ENCODE results near the gene UGGT1. TPM values are rescaled to one million over a fixed set of nuclear protein-coding genes. Genes with fewer than 3 reads are reported as not detected.

Gene UGGT1
- total and polyA plus RNA-seq, 12 donors: 6.5 to 44.0 (median 28.4) TPM

DNA sequence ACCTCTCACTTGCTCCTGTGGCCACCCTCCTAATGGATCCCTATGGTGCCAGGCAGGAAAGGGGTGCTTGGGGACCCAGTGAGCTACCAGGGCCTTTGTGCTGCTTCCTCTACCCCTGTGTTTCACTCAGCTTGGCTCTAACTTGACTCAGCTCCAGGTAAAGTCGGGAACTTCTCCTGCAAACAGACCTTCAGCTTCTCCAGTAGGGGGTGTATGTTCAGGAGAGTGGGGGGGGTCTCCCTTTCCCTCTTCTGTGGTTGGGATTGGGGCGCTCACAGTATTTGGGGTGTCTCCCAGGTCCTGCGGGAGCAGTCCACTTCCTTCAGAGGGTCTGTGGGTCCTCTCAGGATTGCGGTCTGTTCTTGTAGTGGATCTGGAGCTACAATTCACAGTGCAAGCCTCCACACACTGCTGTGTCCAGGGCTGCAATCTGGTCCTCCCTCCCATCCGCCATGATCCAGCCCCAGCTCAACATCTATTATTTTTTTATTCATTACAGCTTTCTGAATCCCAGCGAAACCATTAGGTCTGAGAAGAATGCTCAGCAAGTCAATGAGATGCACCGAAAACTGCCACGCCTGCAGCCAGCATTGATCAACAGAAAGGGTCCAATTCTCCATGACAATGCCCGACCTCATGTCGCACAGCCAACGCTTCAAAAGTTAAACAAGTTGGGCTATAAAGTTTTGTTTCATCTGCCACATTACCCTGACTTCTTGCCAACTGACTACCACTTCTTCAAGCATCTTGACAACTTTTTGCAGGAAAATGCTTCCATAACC is 36.7 kb upstream of the UGGT1 start:
- H3K27ac ChIP-seq: no peak overlapping the region
- no peaks in the 10 kb centered on the region for H3K4me1 ChIP-seq
- H3K36me3 ChIP-seq: no peaks in the 10 kb centered on the region
- intact Hi-C loops (cut with DNase I): no loop called here
- peaks cover 0 to 10% (median 0%) of the 10 kb centered on the region in 11 donors for H3K9me3 ChIP-seq
- H3K4me3 ChIP-seq: no peak overlapping the region
- peaks cover 0 to 9% (median 0%) of the 10 kb centered on the region in 7 donors for H3K27me3 ChIP-seq
- TF ChIP-seq CTCF (IDR thresholded peaks at IDR 0.05): no peak
- DNase-seq (no peak), ATAC-seq (no peak)
- WGBS, 2 donors: 89 to 90% methylated on average over 11 of the region's 11 CpGs

GRCh38 chr2:128057334-128057733 is 33.7 kb upstream of the UGGT1 start:
- DNase-seq (no peak), ATAC-seq (no peak)
- WGBS, 2 donors: 65 to 67% methylated on average over 3 of the region's 3 CpGs
- Histone ChIP-seq H3K27ac (no peak overlapping the region), H3K4me3 (no peak overlapping the region), H3K27me3 (peaks cover 0 to 9% (median 0%) of the 10 kb centered on the region in 7 donors), H3K9me3 (no peaks in the 10 kb centered on the region), H3K36me3 (no peaks in the 10 kb centered on the region), H3K4me1 (no peaks in the 10 kb centered on the region)
- intact Hi-C loops (cut with DNase I): no loop called here
- TF ChIP-seq CTCF (IDR thresholded peaks at IDR 0.05): no peak

- DNase-seq: no peak
- no peaks in the 10 kb centered on the region for H3K9me3 ChIP-seq
- 74 to 82% methylated on average over 2 of the region's 2 CpGs for WGBS, 2 donors
- H3K4me3 ChIP-seq: no peak overlapping the region
- H3K27ac ChIP-seq: no peak overlapping the region
- TF ChIP-seq CTCF (IDR thresholded peaks at IDR 0.05): no peak
- intact Hi-C loops (cut with DNase I): no loop called here
- no peaks in the 10 kb centered on the region for H3K36me3 ChIP-seq
- no peaks in the 10 kb centered on the region for H3K4me1 ChIP-seq
- peaks cover 0 to 5% (median 0%) of the 10 kb centered on the region in 7 donors for H3K27me3 ChIP-seq
- ATAC-seq: no peak
Observed at GRCh38 chr2:128058114-128058513, 32.9 kb upstream of the UGGT1 start.

GRCh38 chr2:128062571-128062970 is 28.4 kb upstream of the UGGT1 start:
- no peaks in the 10 kb centered on the region for H3K4me1 ChIP-seq
- H3K27ac ChIP-seq: no peak overlapping the region
- intact Hi-C loops (cut with DNase I): no loop called here
- WGBS, 2 donors: 91 to 92% methylated on average over 8 of the region's 8 CpGs
- no peak overlapping the region for H3K4me3 ChIP-seq
- H3K9me3 ChIP-seq: no peaks in the 10 kb centered on the region
- H3K36me3 ChIP-seq: no peaks in the 10 kb centered on the region
- DNase-seq (no peak), ATAC-seq (no peak)
- H3K27me3 ChIP-seq: peaks cover 0 to 3% (median 0%) of the 10 kb centered on the region in 7 donors
- no peak for TF ChIP-seq CTCF (IDR thresholded peaks at IDR 0.05)

Measured in heart right ventricle (tissue), 16 donors.